SK-N-MC (cell line): Measurements from ENCODE around the gene JUN.

Experiments
- DNase-seq: peaks from one replicate; pipeline ENCODE4 v3.0.0-alpha.2; 2011; ENCODE audit warnings: low read depth, low spot score
- H3K27ac ChIP-seq: fragments of 200-600 bp; sonication (generic); 2 replicates; pipeline ENCODE4 v1.5.1; 2016; ENCODE audit warnings: mixed run types
- H3K36me3 ChIP-seq: fragments of 200-600 bp; sonication (generic); 2 replicates; pipeline ENCODE4 v1.6.1; 2017; ENCODE audit warnings: antibody characterized with exemption, low read length, mixed read lengths; ENCODE audit not compliant: insufficient read depth
- H3K4me3 ChIP-seq: fragments of 200-600 bp; sonication (generic); 2 replicates; pipeline ENCODE4 v1.5.1; 2016
- H3K9ac ChIP-seq: fragments of 200-600 bp; sonication (generic); 2 replicates; pipeline ENCODE4 v1.8.0; 2017; ENCODE audit warnings: mixed run types, mixed read lengths; ENCODE audit not compliant: insufficient read length
- H3K9me3 ChIP-seq: fragments of 200-600 bp; sonication (generic); 2 replicates; pipeline ENCODE4 v1.6.1; 2017; ENCODE audit warnings: low read depth, mild to moderate bottlenecking, antibody characterized with exemption, low read length, moderate library complexity, mixed read lengths
- EZH2 ChIP-seq: fragments of 200-600 bp; sonication (generic); IDR thresholded peaks from one replicate; pipeline ENCODE4 v1.6.1; 2017; ENCODE audit warnings: antibody characterized with exemption
- FOXP2 ChIP-seq: optimal IDR thresholded peaks from 2 replicates; pipeline ENCODE3; 2011; ENCODE audit warnings: mild to moderate bottlenecking, moderate library complexity; ENCODE audit not compliant: insufficient read depth; ENCODE audit errors: extremely low read length, control extremely low read depth
- POLR2AphosphoS5 ChIP-seq: IDR thresholded peaks from 2 replicates; pipeline ENCODE4 v1.6.1; 2012; ENCODE audit warnings: mild to moderate bottlenecking, low read depth, low read length, borderline replicate concordance

The JUN gene

DNA sequence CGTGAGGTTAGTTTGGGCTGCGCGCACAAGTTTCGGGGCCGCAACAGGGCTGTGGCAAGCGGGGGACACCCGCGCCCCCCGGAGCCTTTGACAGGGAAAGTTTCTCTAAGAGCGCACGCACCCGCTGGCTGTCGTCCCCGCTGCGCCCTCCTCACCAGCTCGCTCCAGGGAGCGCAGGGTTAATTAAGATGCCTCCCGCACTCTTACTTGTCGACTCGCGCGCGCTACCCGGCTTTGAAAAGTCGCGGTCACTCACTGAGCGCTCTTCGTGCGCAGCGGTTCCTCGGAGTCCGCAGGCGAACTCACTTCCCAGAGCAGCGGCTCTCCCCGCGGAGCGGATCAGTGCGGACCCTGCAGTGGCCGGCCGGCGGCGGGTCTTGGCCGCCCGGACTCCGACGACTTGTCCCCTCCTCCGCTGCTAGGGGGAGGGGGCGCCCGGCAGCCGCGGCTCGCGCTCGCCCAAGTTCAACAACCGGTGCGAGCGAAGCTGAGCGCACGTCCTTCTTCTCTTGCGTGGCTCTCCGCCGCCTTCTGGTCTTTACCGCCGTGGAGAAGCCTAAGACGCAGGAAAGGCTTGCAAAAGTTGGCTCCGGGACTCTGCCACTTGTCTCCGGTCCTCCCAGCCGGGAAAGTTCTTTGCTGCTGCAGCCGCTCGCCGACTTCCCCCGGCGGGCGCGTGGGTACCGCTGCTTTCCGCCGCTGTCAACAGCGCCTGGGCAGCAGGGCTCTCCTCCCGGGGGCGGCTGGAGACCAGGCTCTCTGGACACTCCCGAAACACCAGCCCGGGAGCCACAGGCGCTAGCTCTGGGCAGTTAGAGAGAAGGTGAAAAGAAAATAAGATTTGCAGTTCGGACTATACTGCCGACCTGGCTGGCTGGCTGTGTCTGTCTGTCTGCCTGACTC, 506 bp downstream of the JUN start:
- DNase-seq = no peak
- no peak for TF ChIP-seq FOXP2
- TF ChIP-seq EZH2 = no peak
- no peak for TF ChIP-seq POLR2AphosphoS5
- H3K27ac ChIP-seq = peak overlapping the region; percentile 92
- peak overlapping the region; percentile 99 for H3K9ac ChIP-seq
- H3K36me3 ChIP-seq = peaks cover 7% of the 10 kb centered on the region; the same call in 1 of the 2 replicates
- H3K4me3 ChIP-seq = peak overlapping the region; percentile 97
- H3K9me3 ChIP-seq = no peaks in the 10 kb centered on the region

DNA sequence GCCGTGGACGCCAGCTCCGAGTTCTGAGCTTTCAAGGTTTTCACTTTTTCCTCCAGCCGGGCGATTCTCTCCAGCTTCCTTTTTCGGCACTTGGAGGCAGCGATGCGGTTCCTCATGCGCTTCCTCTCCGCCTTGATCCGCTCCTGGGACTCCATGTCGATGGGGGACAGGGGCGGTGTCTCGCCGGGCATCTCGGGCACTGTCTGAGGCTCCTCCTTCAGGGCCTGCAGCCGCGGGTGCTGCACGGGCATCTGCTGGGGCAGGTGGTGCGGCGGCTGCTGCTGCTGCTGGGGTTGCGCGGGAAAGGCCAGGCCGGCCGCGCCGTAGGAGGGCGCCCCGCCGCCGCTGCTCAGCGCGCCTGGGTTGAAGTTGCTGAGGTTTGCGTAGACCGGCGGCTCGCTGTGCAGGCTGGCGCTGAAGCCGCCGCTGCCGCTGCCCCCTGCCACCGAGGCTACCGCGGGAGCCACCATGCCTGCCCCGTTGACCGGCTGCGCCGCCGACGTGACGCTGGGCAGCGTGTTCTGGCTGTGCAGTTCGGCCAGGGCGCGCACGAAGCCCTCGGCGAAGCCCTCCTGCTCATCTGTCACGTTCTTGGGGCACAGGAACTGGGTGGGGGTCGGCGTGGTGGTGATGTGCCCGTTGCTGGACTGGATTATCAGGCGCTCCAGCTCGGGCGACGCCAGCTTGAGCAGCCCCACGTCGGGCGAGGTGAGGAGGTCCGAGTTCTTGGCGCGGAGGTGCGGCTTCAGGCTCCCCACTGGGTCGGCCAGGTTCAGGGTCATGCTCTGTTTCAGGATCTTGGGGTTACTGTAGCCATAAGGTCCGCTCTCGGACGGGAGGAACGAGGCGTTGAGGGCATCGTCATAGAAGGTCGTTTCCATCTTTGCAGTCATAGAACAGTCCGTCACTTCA, 1.4 kb downstream of the JUN start:
- TF ChIP-seq EZH2 = no peak
- TF ChIP-seq POLR2AphosphoS5 = 0 out of 2 replicates have a peak, but pooled peaks have one; percentile 19
- Histone ChIP-seq H3K4me3 (peak overlapping the region; percentile 97), H3K9ac (peak overlapping the region; percentile 99), H3K36me3 (peaks cover 7% of the 10 kb centered on the region; the same call in 1 of the 2 replicates), H3K9me3 (no peaks in the 10 kb centered on the region), H3K27ac (no peak overlapping the region)
- no peak for DNase-seq

DNA sequence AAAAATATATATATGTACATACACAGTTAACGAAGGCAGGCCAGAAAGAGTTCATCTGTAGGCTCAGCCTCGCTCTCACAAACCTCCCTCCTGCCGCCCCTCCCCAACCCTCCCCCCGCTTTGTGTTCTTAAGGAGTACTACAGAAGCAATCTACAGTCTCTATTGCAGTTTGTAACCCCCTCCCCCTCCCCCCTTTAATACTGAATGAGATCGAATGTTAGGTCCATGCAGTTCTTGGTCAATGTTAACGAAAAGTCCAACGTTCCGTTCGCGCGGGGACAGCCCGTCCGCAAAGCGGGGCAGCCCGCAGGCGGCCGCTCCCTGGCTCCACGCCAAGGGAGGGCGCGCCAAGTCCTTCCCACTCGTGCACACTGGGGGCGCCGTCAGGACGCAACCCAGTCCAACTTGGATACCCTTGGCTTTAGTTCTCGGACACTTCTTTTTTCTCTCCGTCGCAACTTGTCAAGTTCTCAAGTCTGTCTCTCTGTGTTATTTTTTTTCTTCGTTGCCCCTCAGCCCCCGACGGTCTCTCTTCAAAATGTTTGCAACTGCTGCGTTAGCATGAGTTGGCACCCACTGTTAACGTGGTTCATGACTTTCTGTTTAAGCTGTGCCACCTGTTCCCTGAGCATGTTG, 2.2 kb downstream of the JUN start:
- TF ChIP-seq POLR2AphosphoS5 = no peak
- TF ChIP-seq EZH2 = no peak
- no peak for TF ChIP-seq FOXP2
- Histone ChIP-seq H3K9ac (peak overlapping the region; percentile 99), H3K9me3 (no peaks in the 10 kb centered on the region), H3K4me3 (peak overlapping the region; percentile 97), H3K36me3 (peaks cover 7% of the 10 kb centered on the region; the same call in 1 of the 2 replicates), H3K27ac (no peak overlapping the region)
- DNase-seq = no peak

DNA sequence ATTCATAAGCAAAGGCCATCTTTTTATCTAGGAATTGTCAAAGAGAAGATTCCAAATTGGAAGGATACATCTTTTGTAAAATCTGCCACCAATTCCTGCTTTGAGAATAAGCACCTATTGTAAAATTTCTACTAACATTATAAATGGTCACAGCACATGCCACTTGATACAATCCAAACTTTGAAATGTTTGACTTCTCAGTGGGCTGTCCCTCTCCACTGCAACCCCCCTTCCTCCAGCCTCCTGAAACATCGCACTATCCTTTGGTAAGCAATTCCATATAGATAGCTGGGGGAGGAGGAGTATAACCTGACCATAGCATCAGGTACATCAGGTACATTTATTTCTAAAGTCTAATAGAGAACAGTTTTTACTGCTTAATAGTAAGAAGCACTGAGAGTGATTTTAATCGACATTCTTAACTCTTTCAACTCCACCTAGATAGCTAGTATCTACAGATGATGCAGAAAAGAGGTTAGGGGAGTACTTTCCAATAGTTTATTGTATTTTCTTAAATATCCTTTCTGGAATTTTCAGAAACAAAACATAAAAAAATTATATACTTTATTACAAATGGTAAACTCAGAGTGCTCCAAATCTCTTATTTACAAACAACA, 2.9 kb downstream of the JUN start:
- H3K9me3 ChIP-seq = no peaks in the 10 kb centered on the region
- TF ChIP-seq FOXP2 = no peak
- no peak for TF ChIP-seq EZH2
- TF ChIP-seq POLR2AphosphoS5 = no peak
- no peak overlapping the region for H3K27ac ChIP-seq
- peaks cover 7% of the 10 kb centered on the region; the same call in 1 of the 2 replicates for H3K36me3 ChIP-seq
- peak overlapping the region; percentile 99 for H3K9ac ChIP-seq
- DNase-seq = no peak
- peak overlapping the region; percentile 97 for H3K4me3 ChIP-seq

DNA sequence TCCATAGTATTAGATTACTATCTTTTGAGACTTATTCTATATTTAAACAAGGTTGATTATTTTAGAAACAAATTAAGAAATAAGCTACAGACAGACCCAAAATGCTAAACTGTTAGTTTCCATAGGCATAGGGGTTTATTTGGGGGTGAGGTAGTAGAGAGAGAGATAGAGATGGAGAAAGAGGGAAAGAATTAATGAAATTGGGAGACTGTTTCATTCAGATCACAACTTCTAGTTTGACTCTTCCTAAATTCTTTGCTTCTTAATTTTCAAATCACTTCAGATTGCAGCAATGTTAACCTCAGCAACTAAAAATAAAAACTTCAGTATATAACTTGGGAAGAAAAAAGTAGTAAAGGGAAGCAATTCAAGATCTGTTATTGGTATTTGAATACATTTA, 3.4 kb downstream of the JUN start:
- peak overlapping the region; percentile 99 for H3K9ac ChIP-seq
- no peak for TF ChIP-seq EZH2
- TF ChIP-seq FOXP2 = no peak
- no peak for TF ChIP-seq POLR2AphosphoS5
- H3K36me3 ChIP-seq = peaks cover 7% of the 10 kb centered on the region; the same call in 1 of the 2 replicates
- peak overlapping the region; percentile 97 for H3K4me3 ChIP-seq
- H3K27ac ChIP-seq = 0 out of 2 replicates have a peak overlapping the region, but pooled peaks have one; percentile 5
- no peak for DNase-seq
- H3K9me3 ChIP-seq = no peaks in the 10 kb centered on the region

DNA sequence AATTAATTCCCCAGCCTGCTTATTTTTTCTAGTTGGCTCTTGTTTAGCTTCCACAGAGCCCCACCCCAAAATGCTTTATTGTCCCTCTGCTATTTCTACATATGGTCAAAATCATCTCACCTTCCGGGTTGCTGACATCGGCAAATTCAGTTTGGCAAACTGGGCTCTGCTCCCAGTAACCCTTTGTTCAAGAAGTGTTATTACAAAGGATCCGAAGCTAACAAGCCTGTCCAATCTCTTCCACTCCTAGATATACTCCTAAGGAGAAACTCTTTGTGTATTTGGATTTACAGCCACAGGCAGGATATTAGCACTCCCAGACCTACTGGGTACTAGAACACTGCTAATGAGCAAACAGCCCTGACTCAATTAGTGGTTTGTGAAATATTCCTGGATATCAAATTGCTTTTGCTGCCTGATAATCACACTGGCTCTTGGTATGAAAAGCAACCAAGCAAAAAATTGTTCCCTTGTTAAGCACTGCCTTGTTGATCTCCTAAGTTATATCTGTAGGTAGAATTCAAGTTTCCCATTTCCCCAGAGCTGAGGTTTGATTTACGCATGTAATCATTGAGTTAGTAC, 4.0 kb downstream of the JUN start:
- peaks cover 7% of the 10 kb centered on the region; the same call in 1 of the 2 replicates for H3K36me3 ChIP-seq
- H3K27ac ChIP-seq = 0 out of 2 replicates have a peak overlapping the region, but pooled peaks have one; percentile 5
- no peaks in the 10 kb centered on the region for H3K9me3 ChIP-seq
- H3K9ac ChIP-seq = peak overlapping the region; percentile 99
- TF ChIP-seq FOXP2 = no peak
- peak; percentile 65 for TF ChIP-seq POLR2AphosphoS5
- H3K4me3 ChIP-seq = peak overlapping the region; percentile 97
- DNase-seq = no peak

DNA sequence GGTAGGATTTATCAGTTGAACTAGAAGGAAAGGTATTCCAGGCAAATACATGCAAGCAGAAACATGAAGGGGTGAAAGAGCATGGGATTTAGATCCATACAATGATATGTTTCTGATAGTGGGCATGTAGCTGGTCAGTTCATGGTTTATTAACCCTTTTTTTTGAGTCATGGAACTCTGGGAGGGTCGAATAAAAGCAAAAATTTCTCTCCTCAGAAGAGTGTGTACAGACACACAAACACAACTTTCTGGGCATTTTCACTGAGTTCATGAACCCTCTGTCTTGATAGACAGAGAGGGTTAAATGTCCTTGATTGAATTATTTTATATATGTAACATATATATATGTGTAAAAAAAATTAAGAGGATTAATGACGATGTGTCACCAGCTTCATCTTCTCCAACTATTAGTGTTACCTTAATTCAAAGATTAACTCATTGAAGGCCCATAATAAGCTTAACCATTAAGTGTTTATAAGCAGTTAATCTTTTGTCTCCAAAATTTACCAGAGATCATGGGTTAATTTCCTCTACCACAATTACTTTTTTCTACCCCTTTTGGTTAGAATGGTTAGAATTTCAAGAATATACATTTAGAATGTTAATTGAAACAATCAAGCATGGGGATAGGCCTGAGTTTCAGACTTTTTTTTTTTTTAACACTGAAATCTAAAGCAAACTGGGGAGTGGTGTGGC, 4.6 kb downstream of the JUN start:
- no peak for DNase-seq
- no peak overlapping the region for H3K9ac ChIP-seq
- H3K9me3 ChIP-seq = no peaks in the 10 kb centered on the region
- H3K4me3 ChIP-seq = no peak overlapping the region
- no peak overlapping the region for H3K27ac ChIP-seq
- H3K36me3 ChIP-seq = peaks cover 7% of the 10 kb centered on the region; the same call in 1 of the 2 replicates
- TF ChIP-seq EZH2 (no peak), POLR2AphosphoS5 (no peak), FOXP2 (no peak)
